ENCODE measurements around the gene C19orf44.

C19orf44 gene

GRCh38 chr19:16569609-16570320, 73.6 kb downstream of the C19orf44 start:
- Histone ChIP-seq H3K27me3 (ENCODE audit: control insufficient read depth in 1 of 2, insufficient read depth in 2 of 2, low read length in 2 of 2) (no peaks in the 10 kb centered on the region), H3K4me3 (ENCODE audit: low read depth in 1 of 2, low read length in 2 of 2) (no peak overlapping the region), H3K4me1 (ENCODE audit: insufficient read depth, low read length) (peaks cover 24% of the 10 kb centered on the region), H3K9ac (ENCODE audit: low read length) (no peak overlapping the region), H3K9me3 (ENCODE audit: low read length) (no peaks in the 10 kb centered on the region), H3K36me3 (ENCODE audit: insufficient read depth, low read length) (peaks cover 41% of the 10 kb centered on the region), H3K27ac (ENCODE audit: low read depth, low read length) (no peak overlapping the region)

Data from muscle layer of colon (tissue), 2 donors.